NCI-H460 (cell line): ENCODE results near the gene ZNF440. TPM values are rescaled to one million over a fixed set of nuclear protein-coding genes. Genes with fewer than 3 reads are reported as not detected.

Source experiments
- DNase-seq: peaks from one replicate; pipeline ENCODE4 v3.0.0-alpha.2; 2016; ENCODE audit warnings: low read depth; ENCODE audit errors: extremely low read depth
- total RNA-seq: library from RNA; depleted of rRNA; stranded (reverse); fragments of >200 nt; shearing (Covaris generic); gene quantifications from 2 replicates; pipeline ENCODE4 v1.2.3, GENCODE V29; 2014; rRNA removed

ZNF440 gene
- total RNA-seq, 1 experiment from 2014 or later: 0.45 TPM

DNA sequence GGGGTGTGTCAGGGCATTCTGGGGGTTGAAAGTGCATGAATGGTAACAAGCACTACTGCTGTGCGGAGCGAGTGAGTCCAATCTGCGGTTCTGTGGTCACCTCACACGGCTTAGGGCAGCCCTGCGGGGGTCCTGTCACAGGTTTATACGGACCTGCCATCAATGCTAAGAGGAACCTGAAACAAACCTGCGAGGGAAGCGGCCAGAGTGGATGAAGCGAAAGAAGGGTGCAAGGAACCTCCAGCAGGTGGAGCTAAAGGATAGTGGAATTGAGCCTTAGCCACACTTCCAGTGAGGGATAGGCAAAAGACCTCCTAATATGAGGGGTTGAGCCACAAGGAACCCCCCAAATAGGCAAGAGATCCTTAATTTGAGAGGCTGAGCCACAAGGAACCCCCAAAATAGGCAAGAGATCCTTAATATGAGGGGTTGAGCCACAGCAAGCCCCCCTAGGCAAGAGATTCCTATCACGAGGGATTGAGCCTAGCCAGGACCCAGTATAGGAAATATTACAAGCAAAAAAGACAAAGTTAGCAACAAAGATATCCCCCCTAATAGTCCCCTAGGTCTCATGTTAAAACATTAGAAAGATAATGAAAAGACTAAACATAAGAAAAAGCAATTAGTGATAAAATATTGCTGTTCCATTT, 67.2 kb downstream of the ZNF440 start:
- peak; percentile 9 for DNase-seq

- DNase-seq: no peak
These were observed 68.5 kb downstream of the ZNF440 start for GRCh38 chr19:11882606-11883005.

Other genes with a start within 250 kb of the ZNF440 start
- gene ACP5, start 236.6 kb upstream of the ZNF440 start, total RNA-seq: not detected in 2 replicates
- gene ZNF627, start 216.8 kb upstream of the ZNF440 start, total RNA-seq: 9.6 and 10.9 TPM in 2 replicates
- gene ZNF823, start 75.3 kb upstream of the ZNF440 start, total RNA-seq: 0.10 TPM in 1 of 2 replicates, not detected in the other
- not detected in 2 replicates for gene ZNF441, start 47.3 kb upstream of the ZNF440 start, total RNA-seq
- not detected in 2 replicates for gene ZNF491, start 15.8 kb upstream of the ZNF440 start, total RNA-seq
- not detected in 2 replicates for gene ZNF439, start 34.5 kb downstream of the ZNF440 start, total RNA-seq
- not detected in 2 replicates for gene ZNF69, start 73.5 kb downstream of the ZNF440 start, total RNA-seq
- gene ZNF700, start 110.8 kb downstream of the ZNF440 start, total RNA-seq: 0.12 and 0.26 TPM in 2 replicates
- gene ZNF763, start 150.8 kb downstream of the ZNF440 start, total RNA-seq: not detected in 2 replicates
- gene ZNF433, start 221.4 kb downstream of the ZNF440 start, total RNA-seq: not detected in 2 replicates
- gene ZNF878, start 238.7 kb downstream of the ZNF440 start, total RNA-seq: not detected in 2 replicates